Neural cell (in vitro differentiated cells): ENCODE data around the gene ACR.

ENCODE experiments used
- EP300 ChIP-seq: fragments of 450-650 bp; conservative IDR thresholded peaks from 2 replicates; pipeline ENCODE4 v1.6.1; 2014; ENCODE audit warnings: antibody characterized with exemption, mild to moderate bottlenecking, moderate library complexity; ENCODE audit not compliant: poor library complexity, severe bottlenecking
- EZH2 ChIP-seq: fragments of 200-600, 300-800 bp; shearing (Covaris generic), sonication (generic); IDR thresholded peaks from 2 replicates; pipeline ENCODE4 v1.6.1; 2014; ENCODE audit warnings: antibody characterized with exemption, low read length, borderline replicate concordance, mild to moderate bottlenecking; ENCODE audit not compliant: insufficient read depth, poor library complexity, severe bottlenecking
- POLR2AphosphoS5 ChIP-seq: IDR thresholded peaks from 2 replicates; pipeline ENCODE4 v1.6.1; 2012
- TAF1 ChIP-seq: IDR thresholded peaks from 2 replicates; pipeline ENCODE4 v1.6.1; 2012; ENCODE audit warnings: low read depth
- TF ChIP-seq, protein P1 (sequence below): fragments of 450-650 bp; IDR thresholded peaks from 2 replicates; pipeline ENCODE4 v1.5.1; 2014; ENCODE audit warnings: antibody characterized with exemption, mild to moderate bottlenecking, moderate library complexity; ENCODE audit not compliant: poor library complexity, severe bottlenecking

DNA sequence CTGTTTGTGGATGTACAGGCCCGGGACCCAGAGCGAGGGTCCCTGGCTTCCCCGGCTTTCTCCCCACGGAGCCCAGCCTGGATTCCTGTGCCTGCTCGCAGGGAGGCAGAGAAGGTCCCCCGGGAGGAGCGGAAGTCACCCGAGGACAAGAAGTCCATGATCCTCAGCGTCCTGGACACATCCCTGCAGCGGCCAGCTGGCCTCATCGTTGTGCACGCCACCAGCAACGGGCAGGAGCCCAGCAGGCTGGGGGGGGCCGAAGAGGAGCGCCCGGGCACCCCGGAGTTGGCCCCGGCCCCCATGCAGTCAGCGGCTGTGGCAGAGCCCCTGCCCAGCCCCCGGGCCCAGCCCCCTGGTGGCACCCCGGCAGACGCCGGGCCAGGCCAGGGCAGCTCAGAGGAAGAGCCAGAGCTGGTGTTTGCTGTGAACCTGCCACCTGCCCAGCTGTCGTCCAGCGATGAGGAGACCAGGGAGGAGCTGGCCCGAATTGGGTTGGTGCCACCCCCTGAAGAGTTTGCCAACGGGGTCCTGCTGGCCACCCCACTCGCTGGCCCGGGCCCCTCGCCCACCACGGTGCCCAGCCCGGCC, 16.7 kb upstream of the ACR start:
- TF ChIP-seq, protein P1, sequence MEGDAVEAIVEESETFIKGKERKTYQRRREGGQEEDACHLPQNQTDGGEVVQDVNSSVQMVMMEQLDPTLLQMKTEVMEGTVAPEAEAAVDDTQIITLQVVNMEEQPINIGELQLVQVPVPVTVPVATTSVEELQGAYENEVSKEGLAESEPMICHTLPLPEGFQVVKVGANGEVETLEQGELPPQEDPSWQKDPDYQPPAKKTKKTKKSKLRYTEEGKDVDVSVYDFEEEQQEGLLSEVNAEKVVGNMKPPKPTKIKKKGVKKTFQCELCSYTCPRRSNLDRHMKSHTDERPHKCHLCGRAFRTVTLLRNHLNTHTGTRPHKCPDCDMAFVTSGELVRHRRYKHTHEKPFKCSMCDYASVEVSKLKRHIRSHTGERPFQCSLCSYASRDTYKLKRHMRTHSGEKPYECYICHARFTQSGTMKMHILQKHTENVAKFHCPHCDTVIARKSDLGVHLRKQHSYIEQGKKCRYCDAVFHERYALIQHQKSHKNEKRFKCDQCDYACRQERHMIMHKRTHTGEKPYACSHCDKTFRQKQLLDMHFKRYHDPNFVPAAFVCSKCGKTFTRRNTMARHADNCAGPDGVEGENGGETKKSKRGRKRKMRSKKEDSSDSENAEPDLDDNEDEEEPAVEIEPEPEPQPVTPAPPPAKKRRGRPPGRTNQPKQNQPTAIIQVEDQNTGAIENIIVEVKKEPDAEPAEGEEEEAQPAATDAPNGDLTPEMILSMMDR = no peak
- TF ChIP-seq EZH2 (no peak), POLR2AphosphoS5 (no peak), TAF1 (no peak), EP300 (no peak)
